ENCODE results near the gene RNASE13.

DNA sequence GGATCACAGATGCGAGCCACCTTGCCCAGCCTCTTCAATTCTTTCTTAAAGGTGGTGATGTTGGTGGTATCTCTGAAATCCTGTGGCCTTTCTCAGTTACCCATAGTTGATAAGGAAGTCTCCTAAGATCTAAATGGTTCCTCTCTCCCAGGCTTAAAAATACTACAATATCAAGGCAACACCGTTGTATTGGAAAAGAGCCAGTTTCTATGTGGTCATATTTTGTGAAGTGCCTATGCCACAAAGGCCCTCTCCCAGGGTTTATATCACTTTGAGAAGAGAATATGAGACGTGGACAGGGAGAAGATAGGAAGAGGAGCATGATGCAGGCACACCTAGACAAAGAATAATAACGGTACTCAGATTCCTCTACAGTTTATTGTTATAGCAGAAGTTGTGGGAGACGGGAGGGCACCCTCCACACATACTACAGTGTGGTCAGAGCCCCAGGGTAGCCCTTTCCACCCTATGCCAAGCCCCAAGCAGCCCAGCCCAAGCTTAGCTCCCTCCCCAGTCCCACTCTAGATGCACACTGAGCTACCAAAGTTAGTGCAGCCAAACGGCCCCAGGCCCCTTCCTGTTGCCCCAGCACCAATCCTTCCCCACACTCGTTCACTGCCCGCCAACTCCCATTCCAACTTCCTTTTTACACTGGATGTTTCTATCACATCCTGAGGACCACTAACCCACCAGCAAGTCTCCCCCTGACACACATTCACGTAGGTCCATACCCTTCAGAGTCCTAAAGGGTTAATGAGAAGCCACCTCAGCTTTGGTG lies 18.0 kb downstream of the RNASE13 start:
- TF ChIP-seq POLR2AphosphoS5 (IDR thresholded peaks at IDR 0.05; ENCODE audit: low read depth, low read length), result no peak
- TF ChIP-seq, protein P1, sequence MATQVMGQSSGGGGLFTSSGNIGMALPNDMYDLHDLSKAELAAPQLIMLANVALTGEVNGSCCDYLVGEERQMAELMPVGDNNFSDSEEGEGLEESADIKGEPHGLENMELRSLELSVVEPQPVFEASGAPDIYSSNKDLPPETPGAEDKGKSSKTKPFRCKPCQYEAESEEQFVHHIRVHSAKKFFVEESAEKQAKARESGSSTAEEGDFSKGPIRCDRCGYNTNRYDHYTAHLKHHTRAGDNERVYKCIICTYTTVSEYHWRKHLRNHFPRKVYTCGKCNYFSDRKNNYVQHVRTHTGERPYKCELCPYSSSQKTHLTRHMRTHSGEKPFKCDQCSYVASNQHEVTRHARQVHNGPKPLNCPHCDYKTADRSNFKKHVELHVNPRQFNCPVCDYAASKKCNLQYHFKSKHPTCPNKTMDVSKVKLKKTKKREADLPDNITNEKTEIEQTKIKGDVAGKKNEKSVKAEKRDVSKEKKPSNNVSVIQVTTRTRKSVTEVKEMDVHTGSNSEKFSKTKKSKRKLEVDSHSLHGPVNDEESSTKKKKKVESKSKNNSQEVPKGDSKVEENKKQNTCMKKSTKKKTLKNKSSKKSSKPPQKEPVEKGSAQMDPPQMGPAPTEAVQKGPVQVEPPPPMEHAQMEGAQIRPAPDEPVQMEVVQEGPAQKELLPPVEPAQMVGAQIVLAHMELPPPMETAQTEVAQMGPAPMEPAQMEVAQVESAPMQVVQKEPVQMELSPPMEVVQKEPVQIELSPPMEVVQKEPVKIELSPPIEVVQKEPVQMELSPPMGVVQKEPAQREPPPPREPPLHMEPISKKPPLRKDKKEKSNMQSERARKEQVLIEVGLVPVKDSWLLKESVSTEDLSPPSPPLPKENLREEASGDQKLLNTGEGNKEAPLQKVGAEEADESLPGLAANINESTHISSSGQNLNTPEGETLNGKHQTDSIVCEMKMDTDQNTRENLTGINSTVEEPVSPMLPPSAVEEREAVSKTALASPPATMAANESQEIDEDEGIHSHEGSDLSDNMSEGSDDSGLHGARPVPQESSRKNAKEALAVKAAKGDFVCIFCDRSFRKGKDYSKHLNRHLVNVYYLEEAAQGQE (IDR thresholded peaks at IDR 0.05; ENCODE audit: insufficient read depth in 1 of 2, low read depth in 2 of 2, low read length in 2 of 2), result no peak

Data from PFSK-1 (cell line).